H9 (cell line): Measurements from ENCODE around the gene GLB1L2. TPM values are rescaled to one million over a fixed set of nuclear protein-coding genes. Genes with fewer than 3 reads are reported as not detected.
A peak's percentile ranks its signal among the peaks of the same experiment; 100 is the strongest.

Source experiments
- DNase-seq: peaks from one replicate; pipeline ENCODE4 v3.0.0-alpha.2; 2017
- H2AFZ ChIP-seq: one replicate; pipeline ENCODE4 v1.6.1; 2013; ENCODE audit warnings: mild to moderate bottlenecking, low read length, control low read depth, moderate library complexity
- H2AK5ac ChIP-seq: 2 replicates; pipeline ENCODE4 v1.6.1; 2013; ENCODE audit warnings: low read length, control low read depth, mixed read lengths; ENCODE audit not compliant: insufficient read length
- H2BK120ac ChIP-seq: one replicate; pipeline ENCODE4 v1.6.1; 2013; ENCODE audit warnings: low read depth, mild to moderate bottlenecking, low read length, control low read depth, inconsistent platforms; ENCODE audit not compliant: poor library complexity, severe bottlenecking
- H2BK12ac ChIP-seq: 2 replicates; pipeline ENCODE4 v1.6.1; 2013; ENCODE audit warnings: low read length, control low read depth, mixed read lengths, low read depth; ENCODE audit not compliant: insufficient read length
- H2BK15ac ChIP-seq: 2 replicates; pipeline ENCODE4 v1.6.1; 2013; ENCODE audit warnings: low read depth, low read length, control low read depth
- H2BK20ac ChIP-seq: one replicate; pipeline ENCODE4 v1.6.1; 2013; ENCODE audit warnings: low read depth, mild to moderate bottlenecking, low read length, control low read depth, inconsistent platforms; ENCODE audit not compliant: poor library complexity, severe bottlenecking
- H2BK5ac ChIP-seq: 2 replicates; pipeline ENCODE4 v1.6.1; 2013; ENCODE audit warnings: low read length, control low read depth, mixed read lengths; ENCODE audit not compliant: insufficient read length
- H3K14ac ChIP-seq: 2 replicates; pipeline ENCODE4 v1.6.1; 2013; ENCODE audit warnings: low read length, control low read depth; ENCODE audit not compliant: insufficient read depth
- H3K18ac ChIP-seq: 2 replicates; pipeline ENCODE4 v1.6.1; 2013; ENCODE audit warnings: low read depth, mild to moderate bottlenecking, mixed read lengths, low read length, control low read depth; ENCODE audit not compliant: insufficient read length
- H3K23ac ChIP-seq: 2 replicates; pipeline ENCODE4 v1.6.1; 2013; ENCODE audit warnings: low read length, control low read depth, mixed read lengths, low read depth; ENCODE audit not compliant: insufficient read length
- H3K23me2 ChIP-seq: 2 replicates; pipeline ENCODE4 v1.6.1; 2013; ENCODE audit warnings: low read depth, mild to moderate bottlenecking, mixed read lengths, low read length, control low read depth; ENCODE audit not compliant: insufficient read length, poor library complexity, severe bottlenecking
- H3K27ac ChIP-seq: 2 replicates; pipeline ENCODE4 v1.5.1; 2013; ENCODE audit warnings: low read length, control low read depth, mixed read lengths, low read depth; ENCODE audit not compliant: insufficient read length
- H3K27me3 ChIP-seq: 2 replicates; pipeline ENCODE4 v1.6.1; 2013; ENCODE audit warnings: low read length, control low read depth, inconsistent platforms; ENCODE audit not compliant: insufficient read depth
- H3K4ac ChIP-seq: 2 replicates; pipeline ENCODE4 v1.6.1; 2013; ENCODE audit warnings: low read depth, mild to moderate bottlenecking, control low read depth, inconsistent platforms, low read length, moderate library complexity
- H3K4me1 ChIP-seq: 2 replicates; pipeline ENCODE4 v1.6.1; 2013; ENCODE audit warnings: low read length, control low read depth, inconsistent platforms; ENCODE audit not compliant: insufficient read depth
- H3K4me2 ChIP-seq: 2 replicates; pipeline ENCODE4 v1.6.1; 2013; ENCODE audit warnings: low read length, control low read depth, mixed read lengths; ENCODE audit not compliant: insufficient read length, insufficient read depth
- H3K56ac ChIP-seq: 2 replicates; pipeline ENCODE4 v1.6.1; 2013; ENCODE audit warnings: low read depth, mild to moderate bottlenecking, mixed read lengths, low read length, control low read depth; ENCODE audit not compliant: insufficient read length
- H3K79me1 ChIP-seq: 2 replicates; pipeline ENCODE4 v1.6.1; 2013; ENCODE audit warnings: low read depth, mild to moderate bottlenecking, moderate library complexity, low read length, control low read depth, inconsistent platforms; ENCODE audit not compliant: insufficient read depth, poor library complexity, severe bottlenecking
- H3K79me2 ChIP-seq: 2 replicates; pipeline ENCODE4 v1.6.1; 2013; ENCODE audit warnings: low read length, control low read depth, inconsistent platforms; ENCODE audit not compliant: insufficient read depth
- H3K9ac ChIP-seq: 2 replicates; pipeline ENCODE4 v1.6.1; 2013; ENCODE audit warnings: low read length, control low read depth, mixed read lengths; ENCODE audit not compliant: insufficient read length; ENCODE audit errors: extremely low read depth
- H3K9me3 ChIP-seq: one replicate; pipeline ENCODE4 v1.6.1; 2013; ENCODE audit warnings: low read depth, low read length, inconsistent platforms; ENCODE audit not compliant: control insufficient read depth
- H3T11ph ChIP-seq: one replicate; pipeline ENCODE4 v1.6.1; 2013; ENCODE audit warnings: mild to moderate bottlenecking, low read length, control low read depth, inconsistent platforms
- H4K20me1 ChIP-seq: one replicate; pipeline ENCODE4 v1.6.1; 2013; ENCODE audit not compliant: control insufficient read depth, insufficient read length, insufficient read depth
- H4K5ac ChIP-seq: 2 replicates; pipeline ENCODE4 v1.6.1; 2013; ENCODE audit warnings: low read depth, mild to moderate bottlenecking, mixed read lengths, low read length, control low read depth; ENCODE audit not compliant: insufficient read length
- H4K8ac ChIP-seq: replicated peaks from 2 replicates; pipeline ENCODE4 v1.6.1; 2013; ENCODE audit warnings: low read length, control low read depth, mixed read lengths, low read depth; ENCODE audit not compliant: insufficient read length
- H4K91ac ChIP-seq: 2 replicates; pipeline ENCODE4 v1.6.1; 2013; ENCODE audit warnings: low read depth, mild to moderate bottlenecking, moderate library complexity, mixed read lengths, low read length, control low read depth; ENCODE audit not compliant: insufficient read length
- H3K27ac Mint-ChIP-seq, 3 experiments: 2 replicates in 2 of 3; 3 replicates in 1 of 3; pipeline ENCODE4 v1.8.0; 2020 to 2021; ENCODE audit warnings: mixed read lengths in 3 of 3, mild to moderate bottlenecking in 1 of 3, moderate library complexity in 1 of 3
- H3K27me3 Mint-ChIP-seq: 2 replicates; pipeline ENCODE4 v1.8.0; 2021; ENCODE audit warnings: low read depth, mild to moderate bottlenecking, moderate library complexity, mixed read lengths
- H3K36me3 Mint-ChIP-seq, 3 experiments: 2 replicates in 2 of 3; 3 replicates in 1 of 3; pipeline ENCODE4 v1.8.0; 2020 to 2021; ENCODE audit warnings: low read depth in 3 of 3, mixed read lengths in 3 of 3; ENCODE audit not compliant: insufficient read depth in 1 of 3
- H3K4me1 Mint-ChIP-seq, 2 experiments: 2 replicates each; pipeline ENCODE4 v1.8.0; 2020; ENCODE audit warnings: mixed read lengths in 2 of 2
- H3K4me3 Mint-ChIP-seq, 2 experiments: 2 replicates in 1 of 2; 3 replicates in 1 of 2; pipeline ENCODE4 v1.8.0; 2020 to 2021; ENCODE audit warnings: mild to moderate bottlenecking in 2 of 2, mixed read lengths in 2 of 2, moderate library complexity in 1 of 2
- H3K9me3 Mint-ChIP-seq, 2 experiments: 2 replicates in 1 of 2; 3 replicates in 1 of 2; pipeline ENCODE4 v1.8.0; 2020; ENCODE audit warnings: mild to moderate bottlenecking in 2 of 2, mixed read lengths in 2 of 2, moderate library complexity in 1 of 2
- WGBS: extraction: QIAGEN DNeasy Blood & Tissue Kit; methylation state at CpG from one replicate; pipeline ENCODE4 v1.1.7; 2013; ENCODE audit warnings: missing lambda C conversion rate, low lambda C conversion rate, mixed read lengths; ENCODE audit not compliant: insufficient read length; ENCODE audit errors: extremely low coverage; 5-methylcytosine and 5-hydroxymethylcytosine counted together
- total RNA-seq: library from RNA; stranded (reverse); gene quantifications from 2 replicates; pipeline ENCODE4 v1.2.1, GENCODE V29; 2021
- TF ChIP-seq, protein P1 (sequence below): fragments of 200-600 bp; sonication (generic); conservative IDR thresholded peaks from 3 replicates; pipeline ENCODE4 v1.8.0; 2021; ENCODE audit warnings: antibody characterized with exemption, mild to moderate bottlenecking

GLB1L2 gene
- total RNA-seq, 1 experiment from 2014 or later = 2.4 TPM

- no peak overlapping the region for H2BK20ac ChIP-seq
- no peak overlapping the region for H3K14ac ChIP-seq
- no peak overlapping the region for H3K9ac ChIP-seq
- no peak overlapping the region for H4K5ac ChIP-seq
- no peak overlapping the region for H3K4me2 ChIP-seq
- no peak overlapping the region for H2AK5ac ChIP-seq
- H3K27ac Mint-ChIP-seq = peak overlapping the region in 1 of 3 experiments; percentile 52; a peak in 2 of 7 replicates
- no peak overlapping the region for H3K4ac ChIP-seq
- H2BK12ac ChIP-seq = no peak overlapping the region
- H2BK15ac ChIP-seq = no peak overlapping the region
- TF ChIP-seq, protein P1, sequence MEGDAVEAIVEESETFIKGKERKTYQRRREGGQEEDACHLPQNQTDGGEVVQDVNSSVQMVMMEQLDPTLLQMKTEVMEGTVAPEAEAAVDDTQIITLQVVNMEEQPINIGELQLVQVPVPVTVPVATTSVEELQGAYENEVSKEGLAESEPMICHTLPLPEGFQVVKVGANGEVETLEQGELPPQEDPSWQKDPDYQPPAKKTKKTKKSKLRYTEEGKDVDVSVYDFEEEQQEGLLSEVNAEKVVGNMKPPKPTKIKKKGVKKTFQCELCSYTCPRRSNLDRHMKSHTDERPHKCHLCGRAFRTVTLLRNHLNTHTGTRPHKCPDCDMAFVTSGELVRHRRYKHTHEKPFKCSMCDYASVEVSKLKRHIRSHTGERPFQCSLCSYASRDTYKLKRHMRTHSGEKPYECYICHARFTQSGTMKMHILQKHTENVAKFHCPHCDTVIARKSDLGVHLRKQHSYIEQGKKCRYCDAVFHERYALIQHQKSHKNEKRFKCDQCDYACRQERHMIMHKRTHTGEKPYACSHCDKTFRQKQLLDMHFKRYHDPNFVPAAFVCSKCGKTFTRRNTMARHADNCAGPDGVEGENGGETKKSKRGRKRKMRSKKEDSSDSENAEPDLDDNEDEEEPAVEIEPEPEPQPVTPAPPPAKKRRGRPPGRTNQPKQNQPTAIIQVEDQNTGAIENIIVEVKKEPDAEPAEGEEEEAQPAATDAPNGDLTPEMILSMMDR = no peak
- H3T11ph ChIP-seq = no peak overlapping the region
- no peak overlapping the region for H2AFZ ChIP-seq
- no peak overlapping the region for H4K91ac ChIP-seq
- no peak overlapping the region for H3K4me3 Mint-ChIP-seq
- WGBS = no CpG with 5 or more reads among the region's 14 CpGs
- H3K79me1 ChIP-seq = no peaks in the 10 kb centered on the region
- no peak overlapping the region for H4K8ac ChIP-seq
- no peak overlapping the region for H3K56ac ChIP-seq
- H3K9me3 Mint-ChIP-seq = no peaks in the 10 kb centered on the region
- H3K4me1 Mint-ChIP-seq = peaks cover 20 to 23% of the 10 kb centered on the region in 2 experiments
- no peaks in the 10 kb centered on the region for H3K23me2 ChIP-seq
- peaks cover 5 to 15% (median 8%) of the 10 kb centered on the region in 3 experiments; a peak in 4 of 7 replicates for H3K36me3 Mint-ChIP-seq
- peaks cover 4% of the 10 kb centered on the region; the same call in 1 of the 2 replicates for H3K4me1 ChIP-seq
- no peak overlapping the region for H3K18ac ChIP-seq
- H4K20me1 ChIP-seq = no peaks in the 10 kb centered on the region
- no peaks in the 10 kb centered on the region for H3K27me3 ChIP-seq
- DNase-seq = no peak
- H2BK5ac ChIP-seq = no peak overlapping the region
- H3K23ac ChIP-seq = no peak overlapping the region
- H3K27me3 Mint-ChIP-seq = peaks cover 17% of the 10 kb centered on the region
- no peak overlapping the region for H2BK120ac ChIP-seq
- H3K9me3 ChIP-seq = no peaks in the 10 kb centered on the region
- no peaks in the 10 kb centered on the region for H3K79me2 ChIP-seq
- H3K27ac ChIP-seq = no peak overlapping the region
Observed at GRCh38 chr11:134373591-134374052, 41.8 kb downstream of the GLB1L2 start.
